Spleen (tissue), 11 donors: ENCODE results near the gene OR10A5. TPM values are rescaled to one million over a fixed set of nuclear protein-coding genes. Genes with fewer than 3 reads are reported as not detected.

ENCODE experiments used
- DNase-seq: peaks from one replicate; pipeline ENCODE4 v3.0.0-alpha.2; 2020
- H3K27ac ChIP-seq, 8 donors: fragments of 200-600 bp; sonication (generic) in 7 of 8; 1 replicate in 4 of 8; 2 replicates in 4 of 8; pipeline versions ENCODE4 v1.5.0 to v1.8.0; 2016 to 2021; ENCODE audit warnings: inconsistent platforms in 4 of 8, mild to moderate bottlenecking in 4 of 8, moderate library complexity in 1 of 8
- H3K27me3 ChIP-seq, 7 donors: fragments of 200-600 bp; sonication (generic) in 6 of 7; replicated peaks in 1 of 7; 1 replicate in 4 of 7; 2 replicates in 3 of 7; pipeline versions ENCODE4 v1.5.0 to v1.8.0; 2016 to 2021; ENCODE audit warnings: inconsistent platforms in 3 of 7, mild to moderate bottlenecking in 1 of 7
- H3K36me3 ChIP-seq, 6 donors: fragments of 200-600 bp; sonication (generic) in 5 of 6; 1 replicate in 4 of 6; 2 replicates in 2 of 6; pipeline versions ENCODE4 v1.5.0 to v1.8.0; 2016 to 2021; ENCODE audit warnings: inconsistent platforms in 2 of 6
- H3K4me1 ChIP-seq, 6 donors: fragments of 200-600 bp; sonication (generic) in 5 of 6; 1 replicate in 3 of 6; 2 replicates in 3 of 6; pipeline versions ENCODE4 v1.5.0 to v1.8.0; 2016 to 2021; ENCODE audit warnings: inconsistent platforms in 3 of 6
- H3K4me3 ChIP-seq, 8 donors: fragments of 200-600 bp; sonication (generic) in 7 of 8; 1 replicate in 4 of 8; 2 replicates in 4 of 8; pipeline versions ENCODE4 v1.5.0 to v1.8.0; 2016 to 2021; ENCODE audit warnings: inconsistent platforms in 4 of 8, mild to moderate bottlenecking in 4 of 8, moderate library complexity in 2 of 8
- H3K9me3 ChIP-seq, 8 donors: fragments of 200-600 bp; sonication (generic) in 7 of 8; 1 replicate in 4 of 8; 2 replicates in 4 of 8; pipeline versions ENCODE4 v1.5.0 to v1.8.0; 2016 to 2021; ENCODE audit warnings: inconsistent platforms in 4 of 8
- CTCF ChIP-seq, 11 experiments: fragments of 200-600 bp in 7 of 11; fragments of 450-650 bp in 4 of 11; sonication (generic) in 4 of 11; IDR thresholded peaks in 8 of 11; conservative IDR thresholded peaks in 3 of 11; 1 replicate in 7 of 11; 2 replicates in 4 of 11; pipeline versions ENCODE4 v1.4.0 to v1.8.0; 2016 to 2021; ENCODE audit warnings: antibody characterized with exemption in 11 of 11, inconsistent platforms in 4 of 11, mild to moderate bottlenecking in 1 of 11
- POLR2A ChIP-seq, 3 donors: fragments of 450-650 bp; IDR thresholded peaks; one replicate each; pipeline ENCODE4 v1.5.1; 2017; ENCODE audit warnings: antibody characterized with exemption in 3 of 3, mild to moderate bottlenecking in 1 of 3
- POLR2AphosphoS5 ChIP-seq, 3 donors: sonication (generic); formaldehyde crosslinking; IDR thresholded peaks; one replicate each; pipeline ENCODE4 v1.5.1; 2017; ENCODE audit warnings: antibody characterized with exemption in 3 of 3
- WGBS, 5 donors: extraction: QIAGEN DNeasy Blood & Tissue Kit in 3 of 5; methylation state at CpG; one replicate each; pipeline versions ENCODE4 v1.1.5 to v1.1.7; 2013 to 2018; 5-methylcytosine and 5-hydroxymethylcytosine counted together
- intact Hi-C: fragments of 100-400 bp; cut with DNase I; formaldehyde crosslinking; loops from one replicate; pipeline ENCODE4 v1.15.0; 2023; ENCODE audit warnings: low total_unique reads
- polyA plus RNA-seq, 3 donors: library from polyadenylated mRNA; stranded (reverse); fragments of 200-250 nt; gene quantifications; one replicate each; pipeline ENCODE4 v1.2.1, GENCODE V29; 2013
- total RNA-seq, 7 donors: library from RNA; depleted of rRNA in 3 of 7; stranded (reverse); fragments of >200 nt in 3 of 7; fragmentation: NEBNext Ultra II Directional in 4 of 7; extraction: Animal tissue kit (Norgen Biotek cat#: 25700) in 4 of 7; gene quantifications; one replicate each; pipeline versions ENCODE4 v1.1.0 to v1.2.1, GENCODE V29; 2016 to 2021
- donor health status: healthy with polysubstance abuse.
- donor health status: DM: no; HTN: no; CAD: no; lungs with moderate emphysema.
- donor health status: DM: no; HTN: no; CAD: no.
- donor health status: Bipolar disorder and iron deficiency.
- donor health status: healthy.
- donor health status: DM: no; HTN: no; CAD: no.
- donor health status: DM: yes; HTN: yes; CAD: no.

Gene OR10A5
- total and polyA plus RNA-seq, 10 donors: not detected

- no peak overlapping the region for H3K4me3 ChIP-seq
- no peaks in the 10 kb centered on the region for H3K27me3 ChIP-seq
Observed at GRCh38 chr11:6825231-6825744, 20.2 kb upstream of the OR10A5 start.

GRCh38 chr11:6828103-6828502 lies 17.4 kb upstream of the OR10A5 start:
- Histone ChIP-seq H3K4me3 (no peak overlapping the region), H3K36me3 (no peaks in the 10 kb centered on the region), H3K27me3 (no peaks in the 10 kb centered on the region), H3K9me3 (no peaks in the 10 kb centered on the region), H3K4me1 (peaks cover 0 to 6% (median 0%) of the 10 kb centered on the region in 6 donors), H3K27ac (no peak overlapping the region)
- intact Hi-C loops: no loop called here
- TF ChIP-seq POLR2A (IDR thresholded peaks at IDR 0.05): no peak
- TF ChIP-seq CTCF (IDR thresholded peaks at IDR 0.05 in 8 of 11, conservative IDR thresholded peaks at IDR 0.05 in 3 of 11): no peak
- no peak for TF ChIP-seq POLR2AphosphoS5 (IDR thresholded peaks at IDR 0.05)
- DNase-seq: no peak
- WGBS, 5 donors: 78 to 96% (median 88%) methylated on average over 1 of the region's 1 CpG

More at GRCh38 chr11:6825231-6825744, 20.2 kb upstream of the OR10A5 start:
- DNase-seq: no peak
- H3K27ac ChIP-seq: no peak overlapping the region
- no peaks in the 10 kb centered on the region for H3K4me1 ChIP-seq
- intact Hi-C loops: no loop called here
- TF ChIP-seq CTCF (IDR thresholded peaks at IDR 0.05 in 8 of 11, conservative IDR thresholded peaks at IDR 0.05 in 3 of 11): no peak
- no peak for TF ChIP-seq POLR2AphosphoS5 (IDR thresholded peaks at IDR 0.05)
- no peak for TF ChIP-seq POLR2A (IDR thresholded peaks at IDR 0.05)
- WGBS, 5 donors: 82 to 90% (median 82%) methylated on average over 7 of the region's 7 CpGs
- peaks cover 0 to 6% (median 0%) of the 10 kb centered on the region in 8 donors for H3K9me3 ChIP-seq
- no peaks in the 10 kb centered on the region for H3K36me3 ChIP-seq

- H3K27me3 ChIP-seq: no peaks in the 10 kb centered on the region
- no peak overlapping the region for H3K27ac ChIP-seq
- H3K36me3 ChIP-seq: no peaks in the 10 kb centered on the region
- TF ChIP-seq POLR2AphosphoS5 (IDR thresholded peaks at IDR 0.05) (no peak), POLR2A (IDR thresholded peaks at IDR 0.05) (no peak), CTCF (IDR thresholded peaks at IDR 0.05 in 8 of 11, conservative IDR thresholded peaks at IDR 0.05 in 3 of 11) (no peak)
- no peak for DNase-seq
- no peaks in the 10 kb centered on the region for H3K9me3 ChIP-seq
- H3K4me1 ChIP-seq: peaks cover 0 to 12% (median 0%) of the 10 kb centered on the region in 6 donors
- WGBS, 5 donors: 82 to 93% (median 84%) methylated on average over 6 of the region's 6 CpGs
- intact Hi-C loops: no loop called here
- H3K4me3 ChIP-seq: no peak overlapping the region
Observed at GRCh38 chr11:6833356-6833755, 12.1 kb upstream of the OR10A5 start.

GRCh38 chr11:6834021-6834420 lies 11.5 kb upstream of the OR10A5 start:
- no peaks in the 10 kb centered on the region for H3K9me3 ChIP-seq
- DNase-seq: no peak
- WGBS, 5 donors: 57 to 76% (median 67%) methylated on average over 1 of the region's 1 CpG
- TF ChIP-seq POLR2A (IDR thresholded peaks at IDR 0.05): no peak
- no peak for TF ChIP-seq CTCF (IDR thresholded peaks at IDR 0.05 in 8 of 11, conservative IDR thresholded peaks at IDR 0.05 in 3 of 11)
- no peak for TF ChIP-seq POLR2AphosphoS5 (IDR thresholded peaks at IDR 0.05)
- intact Hi-C loops: no loop called here
- H3K4me1 ChIP-seq: peaks cover 0 to 12% (median 0%) of the 10 kb centered on the region in 6 donors
- no peaks in the 10 kb centered on the region for H3K27me3 ChIP-seq
- H3K36me3 ChIP-seq: no peaks in the 10 kb centered on the region
- no peak overlapping the region for H3K4me3 ChIP-seq
- H3K27ac ChIP-seq: no peak overlapping the region
